Measurements from ENCODE around the gene MASTL.

MASTL gene

GRCh38 chr10:27207350-27207749 is 52.2 kb downstream of the MASTL start:
- no peak for DNase-seq (ENCODE audit: extremely low spot score)
- TF ChIP-seq FOXA1 (IDR thresholded peaks at IDR 0.05): no peak
- no peak for TF ChIP-seq FOXK2 (IDR thresholded peaks at IDR 0.05)
- TF ChIP-seq SP1 (IDR thresholded peaks at IDR 0.05): no peak
- TF ChIP-seq FOXM1 (IDR thresholded peaks at IDR 0.05; ENCODE audit: borderline replicate concordance): no peak
- no peak for TF ChIP-seq L3MBTL2 (conservative IDR thresholded peaks at IDR 0.05)
- no peak for TF ChIP-seq HDGF (IDR thresholded peaks at IDR 0.05; ENCODE audit: borderline replicate concordance)
- no peak for TF ChIP-seq BHLHE40 (IDR thresholded peaks at IDR 0.05; ENCODE audit: borderline replicate concordance)
- TF ChIP-seq CTBP1 (IDR thresholded peaks at IDR 0.05; ENCODE audit: borderline replicate concordance): no peak
- no peak for TF ChIP-seq TARDBP (IDR thresholded peaks at IDR 0.05)
- TF ChIP-seq NFRKB (IDR thresholded peaks at IDR 0.05): no peak
- no peak for TF ChIP-seq ELF4 (IDR thresholded peaks at IDR 0.05)
- no peak for TF ChIP-seq LEF1 (IDR thresholded peaks at IDR 0.05; ENCODE audit: borderline replicate concordance)
- ChIA-PET POLR2A (no interaction called here), CTCF (no interaction called here)

- ChIA-PET CTCF (interaction anchor here (0.6 to 1.0 kb wide), 7 partner anchors 11 to 1455 kb away, joined by 3 to 7 read pairs (median 4); no protein-coding TSS in a partner anchor), POLR2A (no interaction called here)
- TF ChIP-seq CTBP1 (IDR thresholded peaks at IDR 0.05; ENCODE audit: borderline replicate concordance) (no peak), L3MBTL2 (conservative IDR thresholded peaks at IDR 0.05) (no peak), ARNT (IDR thresholded peaks at IDR 0.05) (no peak), FOXK2 (IDR thresholded peaks at IDR 0.05) (no peak), HDGF (IDR thresholded peaks at IDR 0.05; ENCODE audit: borderline replicate concordance) (no peak), FOXA1 (IDR thresholded peaks at IDR 0.05) (no peak), ZNF384 (IDR thresholded peaks at IDR 0.05) (no peak), ELF4 (IDR thresholded peaks at IDR 0.05) (no peak), SP1 (IDR thresholded peaks at IDR 0.05) (no peak), PKNOX1 (IDR thresholded peaks at IDR 0.05) (no peak), TARDBP (IDR thresholded peaks at IDR 0.05) (no peak), NFRKB (IDR thresholded peaks at IDR 0.05) (no peak), LEF1 (IDR thresholded peaks at IDR 0.05; ENCODE audit: borderline replicate concordance) (no peak), SUZ12 (IDR thresholded peaks at IDR 0.05) (no peak)
- DNase-seq (ENCODE audit: extremely low spot score): no peak
These were observed 68.8 kb downstream of the MASTL start for GRCh38 chr10:27223964-27224363.

- TF ChIP-seq FOXA1 (IDR thresholded peaks at IDR 0.05) (no peak), ELF4 (IDR thresholded peaks at IDR 0.05) (no peak), FOXK2 (IDR thresholded peaks at IDR 0.05) (no peak), NFRKB (IDR thresholded peaks at IDR 0.05) (no peak), HDGF (IDR thresholded peaks at IDR 0.05; ENCODE audit: borderline replicate concordance) (no peak), TARDBP (IDR thresholded peaks at IDR 0.05) (no peak), L3MBTL2 (conservative IDR thresholded peaks at IDR 0.05) (no peak), FOXM1 (IDR thresholded peaks at IDR 0.05; ENCODE audit: borderline replicate concordance) (no peak), PKNOX1 (IDR thresholded peaks at IDR 0.05) (no peak), ZNF384 (IDR thresholded peaks at IDR 0.05) (no peak), CTBP1 (IDR thresholded peaks at IDR 0.05; ENCODE audit: borderline replicate concordance) (no peak), LEF1 (IDR thresholded peaks at IDR 0.05; ENCODE audit: borderline replicate concordance) (no peak), ARNT (IDR thresholded peaks at IDR 0.05) (no peak), BHLHE40 (IDR thresholded peaks at IDR 0.05; ENCODE audit: borderline replicate concordance) (no peak), SP1 (IDR thresholded peaks at IDR 0.05) (no peak), SUZ12 (IDR thresholded peaks at IDR 0.05) (no peak)
- ChIA-PET POLR2A (no interaction called here), CTCF (no interaction called here)
- no peak for DNase-seq (ENCODE audit: extremely low spot score)
These were observed 69.9 kb downstream of the MASTL start for GRCh38 chr10:27225011-27225590.

DNA sequence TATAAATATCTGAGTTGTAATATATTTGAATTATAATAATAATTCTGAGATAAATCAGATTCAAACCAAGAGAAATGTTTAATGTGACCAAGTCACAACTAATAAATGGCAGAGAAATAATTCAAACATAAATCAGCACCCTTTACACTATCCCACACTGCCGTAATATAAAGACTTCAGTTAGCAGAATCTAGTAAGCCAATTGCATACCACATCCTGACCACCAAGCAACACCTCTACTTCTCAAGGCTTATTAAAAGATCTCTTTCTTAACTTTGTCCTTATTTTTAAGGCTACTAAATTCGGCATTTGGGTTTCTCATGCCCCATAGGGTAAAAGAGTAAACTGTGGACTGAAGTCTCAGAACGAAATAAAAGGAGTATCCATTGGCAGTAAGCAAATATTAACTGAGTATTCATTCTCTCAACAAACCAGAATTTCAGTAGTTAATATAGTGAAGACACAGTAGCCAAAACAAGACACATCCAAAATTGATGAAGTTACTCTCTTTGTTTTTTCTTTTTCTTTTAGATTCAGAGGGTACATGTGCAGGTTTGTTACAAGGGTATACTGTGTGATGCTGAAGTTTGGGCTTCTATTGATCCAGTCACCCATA is 70.6 kb downstream of the MASTL start:
- ChIA-PET CTCF (no interaction called here), POLR2A (no interaction called here)
- no peak for DNase-seq (ENCODE audit: extremely low spot score)
- TF ChIP-seq FOXK2 (IDR thresholded peaks at IDR 0.05) (no peak), L3MBTL2 (conservative IDR thresholded peaks at IDR 0.05) (no peak), NFRKB (IDR thresholded peaks at IDR 0.05) (no peak), ARNT (IDR thresholded peaks at IDR 0.05) (no peak), SP1 (IDR thresholded peaks at IDR 0.05) (no peak), FOXA1 (IDR thresholded peaks at IDR 0.05) (no peak), TARDBP (IDR thresholded peaks at IDR 0.05) (no peak)

- TF ChIP-seq ARNT (IDR thresholded peaks at IDR 0.05): no peak
- no peak for TF ChIP-seq L3MBTL2 (conservative IDR thresholded peaks at IDR 0.05)
- no peak for TF ChIP-seq HDGF (IDR thresholded peaks at IDR 0.05; ENCODE audit: borderline replicate concordance)
- no peak for TF ChIP-seq FOXM1 (IDR thresholded peaks at IDR 0.05; ENCODE audit: borderline replicate concordance)
- TF ChIP-seq NFRKB (IDR thresholded peaks at IDR 0.05): no peak
- TF ChIP-seq CTBP1 (IDR thresholded peaks at IDR 0.05; ENCODE audit: borderline replicate concordance): no peak
- TF ChIP-seq SP1 (IDR thresholded peaks at IDR 0.05): no peak
- TF ChIP-seq ELF4 (IDR thresholded peaks at IDR 0.05): no peak
- no peak for TF ChIP-seq PKNOX1 (IDR thresholded peaks at IDR 0.05)
- TF ChIP-seq TARDBP (IDR thresholded peaks at IDR 0.05): no peak
- TF ChIP-seq SUZ12 (IDR thresholded peaks at IDR 0.05): no peak
- no peak for TF ChIP-seq FOXK2 (IDR thresholded peaks at IDR 0.05)
- TF ChIP-seq FOXA1 (IDR thresholded peaks at IDR 0.05): no peak
- ChIA-PET POLR2A (interaction anchor here (1.1 kb wide), 1 partner anchor 12 kb away, joined by 3 read pairs; no protein-coding TSS in a partner anchor), CTCF (no interaction called here)
- DNase-seq (ENCODE audit: extremely low spot score): no peak
These were observed 74.9 kb downstream of the MASTL start for GRCh38 chr10:27230022-27230421.

GRCh38 chr10:27235706-27236105 is 80.6 kb downstream of the MASTL start:
- POLR2A ChIA-PET: no interaction called here
- no peak for TF ChIP-seq ELF4 (IDR thresholded peaks at IDR 0.05)
- no peak for TF ChIP-seq ARNT (IDR thresholded peaks at IDR 0.05)
- TF ChIP-seq CTBP1 (IDR thresholded peaks at IDR 0.05; ENCODE audit: borderline replicate concordance): no peak
- TF ChIP-seq SUZ12 (IDR thresholded peaks at IDR 0.05): no peak
- TF ChIP-seq LEF1 (IDR thresholded peaks at IDR 0.05; ENCODE audit: borderline replicate concordance): no peak
- TF ChIP-seq PKNOX1 (IDR thresholded peaks at IDR 0.05): no peak
- no peak for TF ChIP-seq TARDBP (IDR thresholded peaks at IDR 0.05)
- no peak for TF ChIP-seq ZNF384 (IDR thresholded peaks at IDR 0.05)
- TF ChIP-seq FOXK2 (IDR thresholded peaks at IDR 0.05): no peak
- TF ChIP-seq HDGF (IDR thresholded peaks at IDR 0.05; ENCODE audit: borderline replicate concordance): no peak
- no peak for TF ChIP-seq L3MBTL2 (conservative IDR thresholded peaks at IDR 0.05)
- TF ChIP-seq NFRKB (IDR thresholded peaks at IDR 0.05): no peak
- TF ChIP-seq FOXM1 (IDR thresholded peaks at IDR 0.05; ENCODE audit: borderline replicate concordance): no peak
- TF ChIP-seq BHLHE40 (IDR thresholded peaks at IDR 0.05; ENCODE audit: borderline replicate concordance): no peak
- TF ChIP-seq FOXA1 (IDR thresholded peaks at IDR 0.05): no peak
- TF ChIP-seq SP1 (IDR thresholded peaks at IDR 0.05): no peak
- CTCF ChIA-PET: interaction anchor here (1.1 kb wide), 1 partner anchor 12 kb away, joined by 5 read pairs; no protein-coding TSS in a partner anchor
- DNase-seq (ENCODE audit: extremely low spot score): no peak

All from HEK293T (cell line).